HCT116 (cell line): ENCODE results near the gene AMPD1. TPM values are rescaled to one million over a fixed set of nuclear protein-coding genes. Genes with fewer than 3 reads are reported as not detected.

Source experiments
- ATAC-seq: fragments of 200-7000 bp; cut with Tn5 transposase; 2 replicates; pipeline ENCODE4 v1.9.1; 2020; ENCODE audit warnings: mild to moderate bottlenecking, moderate library complexity
- BruUV-seq: library from RNA; stranded (reverse); fragments of 400-500 nt; replicated peaks from 2 replicates; lab custom pipeline; 2021; lab: Mats Ljungman, UMichigan
- CTCF ChIA-PET: fragments of 300-600 bp; sonication (Branson Sonifier 250); formaldehyde crosslinking; loops from one replicate; lab custom pipeline; 2021; ENCODE audit warnings: antibody characterized with exemption; lab: Charles Lee
- POLR2A ChIA-PET: fragments of 300-600, 350-600 bp; sonication (Branson Sonifier 250); formaldehyde crosslinking; loops from one replicate; lab custom pipeline; 2021; ENCODE audit warnings: antibody characterized with exemption; lab: Charles Lee
- RAD21 ChIA-PET, 2 experiments: fragments of 300-600 bp; sonication (Branson Sonifier 250); formaldehyde crosslinking; loops; one replicate each; lab custom pipeline; 2023; ENCODE audit warnings: low total read pairs in 2 of 2; ENCODE audit not compliant: uncharacterized antibody in 2 of 2, unreplicated experiment in 2 of 2, low non-redundant PET in 1 of 2; lab: Charles Lee
- DNase-seq: peaks from one replicate; pipeline ENCODE4 v3.0.0-alpha.2; 2010; ENCODE audit warnings: low read depth, low spot score
- H2AFZ ChIP-seq: fragments of 200-600 bp; shearing (Covaris generic), sonication (generic); 2 replicates; pipeline ENCODE4 v1.6.1; 2017; ENCODE audit warnings: low read depth, mixed run types, mixed read lengths, antibody characterized with exemption, low read length; ENCODE audit not compliant: poor library complexity, severe bottlenecking
- H3K27ac ChIP-seq: 2 replicates; pipeline ENCODE4 v1.5.1; 2012; ENCODE audit warnings: low read depth, low read length
- H3K27me3 ChIP-seq: fragments of 200-600 bp; sonication (generic); 2 replicates; pipeline ENCODE4 v1.6.1; 2016; ENCODE audit warnings: mixed run types, low read length, mixed read lengths; ENCODE audit not compliant: insufficient read depth
- H3K36me3 ChIP-seq, 2 experiments: fragments of 200-500 bp in 1 of 2; fragments of 200-600 bp in 1 of 2; sonication (Bioruptor generic) in 1 of 2; sonication (generic) in 1 of 2; 2 replicates each; pipeline versions ENCODE4 v1.5.1 to v1.6.1; 2014 to 2016; ENCODE audit warnings: low read length in 2 of 2, inconsistent platforms in 1 of 2, mixed read lengths in 1 of 2, mixed run types in 1 of 2; ENCODE audit not compliant: insufficient read depth in 2 of 2, control insufficient read depth in 1 of 2
- H3K4me1 ChIP-seq, 2 experiments: fragments of 200-600 bp in 1 of 2; sonication (generic) in 1 of 2; 2 replicates each; pipeline versions ENCODE4 v1.5.1 to v1.6.1; 2012 to 2017; ENCODE audit warnings: low read length in 2 of 2, inconsistent platforms in 1 of 2, mild to moderate bottlenecking in 1 of 2, mixed read lengths in 1 of 2, mixed run types in 1 of 2, moderate library complexity in 1 of 2; ENCODE audit not compliant: insufficient read depth in 2 of 2, control insufficient read depth in 1 of 2
- H3K4me2 ChIP-seq: fragments of 200-600 bp; sonication (generic); 2 replicates; pipeline ENCODE4 v1.6.1; 2017; ENCODE audit warnings: mixed run types, low read length, mixed read lengths
- H3K4me3 ChIP-seq, 2 experiments: fragments of 200-600 bp in 1 of 2; sonication (generic) in 1 of 2; replicated peaks in 1 of 2; 2 replicates each; pipeline ENCODE4 v1.5.1; 2011 to 2016; ENCODE audit warnings: low read length in 2 of 2, control low read depth in 1 of 2, low read depth in 1 of 2, mild to moderate bottlenecking in 1 of 2, mixed read lengths in 1 of 2, mixed run types in 1 of 2
- H3K79me2 ChIP-seq: fragments of 200-600 bp; sonication (generic); 2 replicates; pipeline ENCODE4 v1.6.1; 2017; ENCODE audit warnings: mild to moderate bottlenecking, mixed run types, low read length, moderate library complexity, mixed read lengths; ENCODE audit not compliant: insufficient read depth
- H3K9ac ChIP-seq: fragments of 200-600 bp; sonication (generic); 2 replicates; pipeline ENCODE4 v1.6.1; 2016; ENCODE audit warnings: low read length, mixed read lengths
- H3K9me2 ChIP-seq: fragments of 200-600 bp; sonication (generic), shearing (Covaris generic); 2 replicates; pipeline ENCODE4 v1.6.1; 2017; ENCODE audit warnings: mixed run types, mild to moderate bottlenecking, moderate library complexity; ENCODE audit not compliant: insufficient read depth
- H3K9me3 ChIP-seq, 2 experiments: fragments of 200-500 bp in 1 of 2; fragments of 200-600 bp in 1 of 2; sonication (Bioruptor generic) in 1 of 2; sonication (generic) in 1 of 2; 2 replicates each; pipeline ENCODE4 v1.6.1; 2014 to 2017; ENCODE audit warnings: low read length in 2 of 2, mixed read lengths in 2 of 2, inconsistent platforms in 1 of 2, low read depth in 1 of 2, mild to moderate bottlenecking in 1 of 2, mixed run types in 1 of 2, moderate library complexity in 1 of 2; ENCODE audit not compliant: control insufficient read depth in 1 of 2, insufficient read depth in 1 of 2
- H4K20me1 ChIP-seq: fragments of 200-600 bp; sonication (generic), shearing (Covaris generic); 2 replicates; pipeline ENCODE4 v1.6.1; 2017; ENCODE audit warnings: mixed run types, mild to moderate bottlenecking, moderate library complexity; ENCODE audit not compliant: insufficient read depth
- EGR1 ChIP-seq: IDR thresholded peaks from 2 replicates; pipeline ENCODE4 v1.6.1; 2012; ENCODE audit warnings: low read depth
- FOSL1 ChIP-seq: IDR thresholded peaks from 2 replicates; pipeline ENCODE4 v1.6.1; 2012; ENCODE audit warnings: low read depth
- POLR2A ChIP-seq: IDR thresholded peaks from 2 replicates; pipeline ENCODE4 v1.7.0; 2011; ENCODE audit warnings: borderline replicate concordance; ENCODE audit not compliant: insufficient read depth, insufficient read length; ENCODE audit errors: extremely low read depth
- SRF ChIP-seq: IDR thresholded peaks from 2 replicates; pipeline ENCODE4 v1.6.1; 2012; ENCODE audit warnings: low read depth
- TCF7L2 ChIP-seq: IDR thresholded peaks from 2 replicates; pipeline ENCODE4 v1.7.0; 2011; ENCODE audit warnings: borderline replicate concordance, inconsistent platforms; ENCODE audit not compliant: insufficient read depth, insufficient read length; ENCODE audit errors: extremely low read depth
- YY1 ChIP-seq: IDR thresholded peaks from 2 replicates; pipeline ENCODE4 v1.6.1; 2011; ENCODE audit warnings: low read length, low read depth, moderate library complexity, mild to moderate bottlenecking; ENCODE audit not compliant: insufficient replicate concordance; ENCODE audit errors: extremely low read depth
- intact Hi-C: fragments of 100-400 bp; cut with micrococcal nuclease; formaldehyde crosslinking; loops from 2 replicates; pipeline ENCODE4 v1.10.0; 2022
- total RNA-seq: library from RNA; stranded (reverse); gene quantifications from one replicate; pipeline ENCODE4 v1.2.1, GENCODE V29; 2021; ENCODE audit not compliant: unreplicated experiment
- TF ChIP-seq, protein P1 (sequence below): IDR thresholded peaks from 2 replicates; pipeline ENCODE4 v1.6.1; 2012
- TF ChIP-seq, protein P2 (sequence below), 3 experiments: fragments of 200-600 bp in 1 of 3; sonication (generic) in 1 of 3; IDR thresholded peaks in 2 of 3; conservative IDR thresholded peaks in 1 of 3; 2 replicates each; pipeline ENCODE4 v1.5.1; 2012 to 2017; ENCODE audit warnings: low read depth in 2 of 3, low read length in 2 of 3, antibody characterized with exemption in 1 of 3, borderline replicate concordance in 1 of 3, control low read depth in 1 of 3, mild to moderate bottlenecking in 1 of 3, mixed read lengths in 1 of 3, mixed run types in 1 of 3, moderate library complexity in 1 of 3; ENCODE audit not compliant: insufficient read depth in 1 of 3
- TF ChIP-seq, protein P3 (sequence below): IDR thresholded peaks from 2 replicates; pipeline ENCODE4 v1.6.1; 2012; ENCODE audit warnings: low read depth

Gene AMPD1
- total RNA-seq, 1 experiment from 2014 or later = not detected

- POLR2A ChIA-PET = interaction anchor here (1.2 kb wide), 1 partner anchor 9 kb away, joined by 3 read pairs; no protein-coding TSS in a partner anchor
- H3K9me2 ChIP-seq = no peaks in the 10 kb centered on the region
- RAD21 ChIA-PET = no interaction called here
- H3K9me3 ChIP-seq = no peaks in the 10 kb centered on the region
- no peaks in the 10 kb centered on the region for H3K79me2 ChIP-seq
- TF ChIP-seq, protein P1, sequence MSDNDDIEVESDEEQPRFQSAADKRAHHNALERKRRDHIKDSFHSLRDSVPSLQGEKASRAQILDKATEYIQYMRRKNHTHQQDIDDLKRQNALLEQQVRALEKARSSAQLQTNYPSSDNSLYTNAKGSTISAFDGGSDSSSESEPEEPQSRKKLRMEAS = no peak
- TF ChIP-seq POLR2A = no peak
- no peak for TF ChIP-seq EGR1
- TF ChIP-seq FOSL1 = no peak
- TF ChIP-seq, all 23 proteins: peak for 0
- Histone ChIP-seq H3K4me3 (peak overlapping the region in 1 of 2 experiments; percentile 85; a peak in 1 of 4 replicates), H3K27ac (no peak overlapping the region), H3K9ac (no peak overlapping the region), H3K4me2 (peak overlapping the region; percentile 99; the same call in 1 of the 2 replicates), H4K20me1 (no peaks in the 10 kb centered on the region), H3K36me3 (no peaks in the 10 kb centered on the region), H2AFZ (no peak overlapping the region), H3K4me1 (peaks cover 11 to 22% of the 10 kb centered on the region in 2 experiments; a peak in 3 of 4 replicates), H3K27me3 (no peaks in the 10 kb centered on the region)
- CTCF ChIA-PET = interaction anchor here (4.0 kb wide), 1 partner anchor 322 kb away, joined by 19 read pairs; no protein-coding TSS in a partner anchor
- ATAC-seq (no peak), DNase-seq (no peak)
- intact Hi-C loops = no loop called here
- no TSS peak for BruUV-seq
Measured at GRCh38 chr1:114668373-114668772, 27.0 kb downstream of the AMPD1 start.

- POLR2A ChIA-PET = no interaction called here
- H3K79me2 ChIP-seq = no peaks in the 10 kb centered on the region
- RAD21 ChIA-PET = no interaction called here
Measured at GRCh38 chr1:114666954-114667353, 28.4 kb downstream of the AMPD1 start.

More at GRCh38 chr1:114666954-114667353, 28.4 kb downstream of the AMPD1 start:
- CTCF ChIA-PET = no interaction called here
- H3K4me3 ChIP-seq = no peak overlapping the region
- no peaks in the 10 kb centered on the region for H3K9me3 ChIP-seq
- no peaks in the 10 kb centered on the region for H4K20me1 ChIP-seq
- no TSS peak for BruUV-seq
- H3K36me3 ChIP-seq = no peaks in the 10 kb centered on the region
- H3K4me2 ChIP-seq = no peak overlapping the region
- no peak overlapping the region for H3K27ac ChIP-seq
- H2AFZ ChIP-seq = no peak overlapping the region
- no peak for DNase-seq
- no peaks in the 10 kb centered on the region for H3K27me3 ChIP-seq
- intact Hi-C loops = no loop called here
- H3K9me2 ChIP-seq = no peaks in the 10 kb centered on the region
- ATAC-seq = no peak
- H3K4me1 ChIP-seq = peaks cover 11 to 22% of the 10 kb centered on the region in 2 experiments; a peak in 3 of 4 replicates
- TF ChIP-seq TCF7L2 (no peak), POLR2A (no peak), YY1 (no peak), SRF (no peak)
- TF ChIP-seq, protein P2, sequence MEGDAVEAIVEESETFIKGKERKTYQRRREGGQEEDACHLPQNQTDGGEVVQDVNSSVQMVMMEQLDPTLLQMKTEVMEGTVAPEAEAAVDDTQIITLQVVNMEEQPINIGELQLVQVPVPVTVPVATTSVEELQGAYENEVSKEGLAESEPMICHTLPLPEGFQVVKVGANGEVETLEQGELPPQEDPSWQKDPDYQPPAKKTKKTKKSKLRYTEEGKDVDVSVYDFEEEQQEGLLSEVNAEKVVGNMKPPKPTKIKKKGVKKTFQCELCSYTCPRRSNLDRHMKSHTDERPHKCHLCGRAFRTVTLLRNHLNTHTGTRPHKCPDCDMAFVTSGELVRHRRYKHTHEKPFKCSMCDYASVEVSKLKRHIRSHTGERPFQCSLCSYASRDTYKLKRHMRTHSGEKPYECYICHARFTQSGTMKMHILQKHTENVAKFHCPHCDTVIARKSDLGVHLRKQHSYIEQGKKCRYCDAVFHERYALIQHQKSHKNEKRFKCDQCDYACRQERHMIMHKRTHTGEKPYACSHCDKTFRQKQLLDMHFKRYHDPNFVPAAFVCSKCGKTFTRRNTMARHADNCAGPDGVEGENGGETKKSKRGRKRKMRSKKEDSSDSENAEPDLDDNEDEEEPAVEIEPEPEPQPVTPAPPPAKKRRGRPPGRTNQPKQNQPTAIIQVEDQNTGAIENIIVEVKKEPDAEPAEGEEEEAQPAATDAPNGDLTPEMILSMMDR (IDR thresholded peaks at IDR 0.05 in 2 of 3, conservative IDR thresholded peaks at IDR 0.05 in 1 of 3; ENCODE audit: borderline replicate concordance in 1 of 3, insufficient read depth in 1 of 3, low read depth in 2 of 3, low read length in 2 of 3) = no peak
- TF ChIP-seq, protein P3, sequence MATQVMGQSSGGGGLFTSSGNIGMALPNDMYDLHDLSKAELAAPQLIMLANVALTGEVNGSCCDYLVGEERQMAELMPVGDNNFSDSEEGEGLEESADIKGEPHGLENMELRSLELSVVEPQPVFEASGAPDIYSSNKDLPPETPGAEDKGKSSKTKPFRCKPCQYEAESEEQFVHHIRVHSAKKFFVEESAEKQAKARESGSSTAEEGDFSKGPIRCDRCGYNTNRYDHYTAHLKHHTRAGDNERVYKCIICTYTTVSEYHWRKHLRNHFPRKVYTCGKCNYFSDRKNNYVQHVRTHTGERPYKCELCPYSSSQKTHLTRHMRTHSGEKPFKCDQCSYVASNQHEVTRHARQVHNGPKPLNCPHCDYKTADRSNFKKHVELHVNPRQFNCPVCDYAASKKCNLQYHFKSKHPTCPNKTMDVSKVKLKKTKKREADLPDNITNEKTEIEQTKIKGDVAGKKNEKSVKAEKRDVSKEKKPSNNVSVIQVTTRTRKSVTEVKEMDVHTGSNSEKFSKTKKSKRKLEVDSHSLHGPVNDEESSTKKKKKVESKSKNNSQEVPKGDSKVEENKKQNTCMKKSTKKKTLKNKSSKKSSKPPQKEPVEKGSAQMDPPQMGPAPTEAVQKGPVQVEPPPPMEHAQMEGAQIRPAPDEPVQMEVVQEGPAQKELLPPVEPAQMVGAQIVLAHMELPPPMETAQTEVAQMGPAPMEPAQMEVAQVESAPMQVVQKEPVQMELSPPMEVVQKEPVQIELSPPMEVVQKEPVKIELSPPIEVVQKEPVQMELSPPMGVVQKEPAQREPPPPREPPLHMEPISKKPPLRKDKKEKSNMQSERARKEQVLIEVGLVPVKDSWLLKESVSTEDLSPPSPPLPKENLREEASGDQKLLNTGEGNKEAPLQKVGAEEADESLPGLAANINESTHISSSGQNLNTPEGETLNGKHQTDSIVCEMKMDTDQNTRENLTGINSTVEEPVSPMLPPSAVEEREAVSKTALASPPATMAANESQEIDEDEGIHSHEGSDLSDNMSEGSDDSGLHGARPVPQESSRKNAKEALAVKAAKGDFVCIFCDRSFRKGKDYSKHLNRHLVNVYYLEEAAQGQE = no peak
- no peak overlapping the region for H3K9ac ChIP-seq
